HG02678 (cell line): ENCODE results near the gene PARP1.

ENCODE experiments used
- ATAC-seq: cut with Tn5 transposase; IDR thresholded peaks from one replicate; pipeline ENCODE4 v1.9.1; 2021; ENCODE audit warnings: mild to moderate bottlenecking, moderate library complexity; ENCODE audit not compliant: unreplicated experiment

Gene PARP1

GRCh38 chr1:226318471-226318870, 89.4 kb downstream of the PARP1 start:
- ATAC-seq, result no peak

GRCh38 chr1:226314055-226314454, 93.8 kb downstream of the PARP1 start:
- no peak for ATAC-seq

- no peak for ATAC-seq
Measured at GRCh38 chr1:226312065-226312464, 95.8 kb downstream of the PARP1 start.

- no peak for ATAC-seq
Measured at GRCh38 chr1:226311376-226311775, 96.5 kb downstream of the PARP1 start.
